ENCODE measurements around the gene FGF1.

The FGF1 gene

DNA sequence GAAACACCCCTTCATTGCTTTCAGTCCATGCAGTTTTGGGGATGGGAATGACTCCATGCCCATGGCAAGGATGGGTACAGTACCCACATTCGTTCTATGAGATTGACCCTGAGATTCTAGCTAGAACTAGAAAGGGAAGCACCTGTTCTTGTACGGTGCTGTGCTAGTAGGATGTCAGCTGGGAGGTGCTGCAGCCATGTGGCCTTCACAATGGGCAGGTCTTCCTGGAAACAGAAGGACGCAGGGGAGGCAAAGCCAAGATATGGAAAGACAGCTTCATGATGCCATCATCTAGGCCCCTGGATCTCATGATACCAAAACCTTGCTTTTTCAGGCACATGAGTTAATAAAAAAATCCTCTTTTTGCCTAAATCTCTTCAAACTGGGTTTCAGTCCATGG is 10.5 kb upstream of the FGF1 start:
- DNase-seq: no peak

DNA sequence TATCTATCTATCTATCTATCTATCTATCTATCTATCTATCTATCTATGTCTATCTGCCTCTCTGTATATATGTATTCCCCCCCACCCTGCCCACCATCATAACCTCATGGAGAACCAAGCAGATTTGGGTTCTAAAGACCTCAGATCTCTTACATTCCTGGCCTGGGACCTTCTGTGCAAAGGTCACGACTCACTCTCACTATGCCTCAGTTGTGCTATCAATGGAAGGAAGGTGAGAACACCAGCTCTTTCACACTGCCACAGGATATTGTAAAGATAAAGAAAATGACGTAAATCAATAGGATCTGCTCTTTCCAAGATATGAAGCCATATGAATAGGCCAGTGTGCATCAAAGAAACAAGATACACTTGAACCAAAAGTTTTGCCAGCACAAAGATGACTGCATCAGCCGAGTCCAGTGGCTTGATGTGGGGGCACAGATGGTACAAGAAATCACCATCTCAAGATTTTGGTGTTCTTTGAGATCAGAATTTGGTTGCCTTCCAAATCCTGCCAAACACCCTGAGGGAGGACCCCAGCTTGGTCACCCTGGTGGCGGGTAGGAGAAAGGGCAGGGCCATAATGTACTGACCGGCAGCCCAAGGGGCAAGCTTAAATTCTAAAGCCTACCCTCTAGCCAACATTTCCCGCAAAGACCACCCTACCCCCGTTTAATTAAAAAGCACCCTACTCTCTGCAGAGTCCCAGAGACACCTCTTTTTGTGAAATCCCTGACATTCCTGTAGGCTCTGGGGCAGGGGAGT is 8.4 kb upstream of the FGF1 start:
- DNase-seq: no peak

DNA sequence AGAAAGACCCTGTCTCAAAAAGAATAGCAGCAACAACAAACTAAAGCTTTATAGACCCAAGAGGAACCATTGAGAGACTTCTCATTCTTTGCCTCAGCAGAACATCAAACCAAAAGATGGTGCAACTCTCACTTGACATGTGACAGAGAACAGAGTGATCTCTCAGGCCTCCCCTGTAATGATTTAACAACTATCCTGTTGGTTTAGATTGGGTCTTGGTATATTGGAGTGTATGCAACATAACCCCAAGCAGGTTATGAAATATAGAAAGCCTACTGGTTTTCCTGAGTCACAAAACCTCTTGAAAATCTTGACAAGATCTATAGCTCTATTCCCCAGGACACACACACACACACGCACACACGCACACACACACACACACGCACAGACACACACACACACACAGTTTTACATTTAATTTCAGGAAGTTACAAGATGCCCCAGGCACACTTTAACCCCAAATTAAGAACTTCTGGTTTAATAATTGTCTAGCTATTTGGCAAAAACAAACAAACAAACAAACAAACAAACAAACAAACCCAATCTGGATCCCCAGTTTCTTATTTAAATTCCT is 6.5 kb upstream of the FGF1 start:
- no peak for DNase-seq

DNA sequence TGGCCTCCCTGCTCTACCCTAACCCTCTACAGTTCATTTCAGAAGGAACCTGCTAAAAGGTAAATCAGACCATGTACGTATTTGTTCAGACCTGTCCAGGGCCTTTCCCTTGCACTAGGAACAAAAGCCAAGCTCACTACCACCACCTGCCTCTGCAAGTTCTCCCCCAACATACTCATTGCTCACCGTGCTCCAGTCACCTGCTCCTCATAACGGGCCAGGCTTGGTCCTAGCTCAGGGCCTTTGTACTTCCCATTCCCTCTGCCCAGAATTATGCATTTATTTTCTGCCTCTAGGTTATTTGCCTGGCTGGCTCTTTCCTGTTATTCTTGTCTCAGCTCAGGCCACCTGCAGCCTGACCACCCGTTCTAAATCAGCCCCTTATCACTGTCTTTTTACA is 4.8 kb upstream of the FGF1 start:
- DNase-seq: no peak

DNA sequence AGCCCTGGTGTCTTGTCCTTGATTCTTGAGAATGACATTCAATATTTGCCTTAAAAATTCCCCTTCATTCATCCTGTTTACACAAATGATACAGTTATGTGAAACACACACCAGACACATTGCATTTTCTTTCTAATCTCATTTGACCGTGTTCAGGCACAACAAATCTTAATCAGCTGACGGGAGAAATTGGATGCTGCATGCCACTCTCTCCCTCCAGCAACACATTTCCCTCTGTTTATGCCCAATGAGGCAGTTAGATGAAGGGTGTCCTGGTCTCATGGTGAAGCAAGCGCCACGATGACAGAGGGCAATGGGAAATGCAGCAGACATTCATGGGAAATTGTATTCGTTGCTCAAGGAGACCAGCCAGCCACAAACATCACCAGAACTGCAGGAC is 3.2 kb upstream of the FGF1 start:
- no peak for DNase-seq

DNA sequence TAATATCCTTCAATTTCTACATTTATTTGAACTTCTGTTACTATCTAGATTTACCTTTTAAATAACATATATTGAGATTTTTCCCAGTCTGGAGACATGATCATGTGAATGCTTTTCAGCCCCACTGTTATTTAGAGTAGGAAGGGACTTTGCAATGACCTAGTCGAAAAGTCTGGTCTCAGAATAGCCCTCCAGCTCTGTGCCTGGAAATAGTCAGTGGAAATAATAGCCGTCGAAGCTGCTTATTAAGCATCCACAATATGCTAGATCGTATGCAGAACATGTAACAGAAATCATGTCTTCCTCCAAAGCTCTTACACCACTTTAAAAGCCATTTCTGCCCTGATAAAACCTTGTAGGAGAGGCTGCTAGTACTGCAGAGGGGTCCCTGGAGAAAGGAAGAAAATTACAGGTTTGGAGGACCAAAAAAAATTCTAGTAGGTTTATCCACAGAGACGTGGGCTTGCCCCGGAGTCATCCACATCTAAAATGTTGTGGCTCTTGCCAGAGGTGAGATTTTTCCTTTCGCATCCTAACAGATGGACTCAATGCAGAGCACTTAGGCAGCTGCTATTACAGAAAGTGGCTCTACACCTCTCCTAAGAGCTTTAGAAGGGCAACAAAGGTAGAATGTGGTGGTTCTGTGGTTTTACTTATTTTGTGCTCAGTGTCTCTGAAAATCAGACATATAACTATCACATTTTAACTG is 2.5 kb upstream of the FGF1 start:
- DNase-seq: no peak

DNA sequence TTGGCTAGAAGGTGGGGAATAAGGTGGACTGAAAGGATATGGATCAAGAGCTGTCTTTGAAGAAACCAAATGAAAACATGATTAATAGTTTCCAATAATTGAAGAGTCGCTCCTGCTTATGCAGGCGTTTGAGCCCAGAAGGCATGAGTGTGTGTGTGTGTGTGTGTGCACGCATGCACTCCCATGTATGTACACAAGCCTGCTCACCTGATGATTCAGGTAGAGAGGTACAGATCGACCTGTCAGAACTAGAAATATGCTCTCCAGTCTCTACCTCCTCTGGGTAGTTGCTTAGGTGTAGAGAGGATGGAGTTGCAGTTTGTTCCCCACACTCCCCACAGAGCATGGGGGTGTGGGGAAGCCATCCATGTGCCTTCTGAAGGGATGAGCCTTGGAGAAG is 1.1 kb upstream of the FGF1 start:
- DNase-seq: no peak

DNA sequence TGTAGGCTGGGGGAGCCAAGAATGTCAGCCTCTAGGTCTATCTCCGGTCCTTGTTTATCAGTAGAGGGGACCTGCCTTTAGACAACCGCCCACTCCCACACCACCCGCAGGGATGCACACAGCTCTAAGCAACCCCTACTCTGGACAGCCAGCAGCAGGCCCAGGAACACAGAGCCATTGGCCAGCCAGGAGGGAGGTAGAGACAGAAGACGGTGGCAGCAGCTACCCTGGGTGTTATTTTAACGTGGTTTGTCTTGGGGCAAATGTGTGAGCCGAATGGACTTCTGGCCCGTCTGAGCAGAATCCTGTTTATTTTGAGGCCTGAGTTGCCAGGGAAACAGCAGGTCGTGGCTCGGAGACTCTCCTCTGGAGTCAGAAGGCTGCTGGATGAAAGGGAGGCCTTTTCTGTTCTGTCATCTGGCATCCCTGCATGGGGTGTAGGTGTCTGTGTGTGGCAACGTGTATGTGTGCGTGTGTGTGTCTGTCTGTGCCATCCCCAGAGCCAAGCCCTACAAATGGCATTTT is 382 bp upstream of the FGF1 start:
- DNase-seq: no peak

DNA sequence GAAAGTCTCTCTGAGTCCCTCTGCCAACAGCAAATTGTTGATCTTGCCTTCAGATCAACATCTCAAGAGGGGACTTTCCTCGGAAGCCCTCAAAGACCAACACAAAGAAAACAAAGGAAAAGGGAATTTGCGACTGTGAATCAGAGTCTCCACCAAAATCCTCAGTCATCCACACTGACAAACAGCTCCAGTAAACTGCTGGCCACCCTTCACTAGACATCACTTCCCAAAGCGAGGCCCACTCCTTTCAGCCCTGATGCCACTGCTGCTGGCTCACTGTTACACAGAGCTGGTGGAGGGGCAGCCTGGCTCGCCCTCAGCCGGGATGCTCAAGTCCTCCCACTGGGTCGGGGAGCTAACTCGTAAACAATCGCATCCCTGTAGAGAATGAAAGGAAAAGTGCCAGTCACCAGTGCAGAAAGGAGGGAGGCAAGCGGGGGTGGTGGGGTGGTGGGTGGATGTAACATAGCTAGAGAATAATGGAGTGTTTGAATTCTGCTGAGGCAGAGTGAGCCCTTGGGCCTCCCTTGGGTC is 1.3 kb downstream of the FGF1 start:
- DNase-seq: no peak

DNA sequence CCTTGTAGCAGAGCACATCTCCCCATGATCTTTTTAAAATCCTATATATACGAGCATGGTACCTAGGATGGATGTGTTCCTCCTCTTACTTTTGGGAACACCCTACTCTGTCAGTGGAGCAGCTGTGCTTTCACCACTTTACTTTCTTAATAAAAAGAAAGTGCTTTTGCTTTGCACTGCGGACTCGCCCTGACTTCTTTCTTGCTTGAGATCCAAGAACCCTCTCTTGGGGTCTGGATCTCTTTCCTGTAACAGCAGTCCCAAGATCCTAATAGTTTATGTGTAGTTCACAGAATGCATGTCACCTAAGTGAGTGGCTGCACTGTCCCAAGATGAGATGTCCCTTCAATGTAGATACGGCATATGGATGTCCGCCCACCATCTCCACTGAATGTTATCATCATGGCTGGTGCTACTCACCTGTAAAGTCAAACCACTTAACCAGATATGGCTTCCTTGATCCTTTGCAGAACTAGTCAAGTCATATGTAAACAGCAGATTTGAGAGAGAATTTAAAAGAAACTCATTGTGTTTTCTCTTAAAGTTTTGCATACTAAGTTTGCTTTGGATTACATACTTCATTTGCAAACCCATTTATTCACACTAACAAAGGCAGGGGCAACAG is 1.9 kb downstream of the FGF1 start:
- DNase-seq: no peak

DNA sequence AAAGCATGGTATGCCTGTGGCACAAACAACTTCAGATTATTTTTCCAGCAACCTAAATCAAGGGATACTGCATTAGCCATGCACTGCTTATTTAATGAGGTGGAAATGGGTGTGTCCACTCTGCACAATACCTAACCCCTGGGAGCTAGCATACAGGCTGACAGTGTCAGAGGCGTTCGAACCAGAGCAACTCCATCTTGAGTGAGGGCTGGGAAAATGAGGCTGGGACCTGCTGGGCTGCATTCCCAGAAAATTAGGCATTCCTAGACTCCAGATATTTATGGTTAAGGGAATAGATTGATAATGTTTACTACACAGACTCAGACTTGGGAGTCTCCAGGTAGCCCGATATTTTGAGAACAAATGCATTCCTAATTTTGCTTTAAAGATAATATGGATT is 2.8 kb downstream of the FGF1 start:
- DNase-seq: no peak

DNA sequence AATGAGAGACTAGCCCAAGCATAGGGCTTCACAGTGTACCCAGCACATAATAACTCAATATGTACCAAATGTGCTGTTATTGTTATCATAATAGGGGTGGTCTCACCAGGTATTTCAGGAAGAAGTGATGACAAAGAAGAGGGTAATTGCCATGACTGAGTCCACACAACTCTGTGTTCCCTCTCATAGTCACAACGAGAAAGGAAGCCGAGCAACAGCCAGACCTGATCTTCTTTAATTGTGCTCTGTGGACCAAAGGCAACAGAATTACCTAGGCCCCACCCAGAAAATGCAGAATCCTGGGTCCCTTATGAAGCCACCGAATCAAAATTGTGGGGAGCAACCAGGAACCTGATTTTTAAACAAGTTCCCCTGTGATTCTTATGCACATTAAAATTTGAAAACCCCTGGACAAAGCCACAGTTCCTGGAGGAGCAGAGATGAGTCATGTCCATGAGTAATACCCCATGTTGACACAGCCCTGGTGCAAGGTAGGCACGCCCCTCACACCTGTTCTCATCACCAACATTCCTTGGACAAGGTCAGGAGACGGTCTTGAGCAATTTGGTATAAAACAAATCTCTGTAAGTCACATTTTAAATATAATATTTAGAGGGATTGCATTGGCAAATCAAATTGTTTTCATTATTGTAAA is 5.2 kb downstream of the FGF1 start:
- DNase-seq: no peak

DNA sequence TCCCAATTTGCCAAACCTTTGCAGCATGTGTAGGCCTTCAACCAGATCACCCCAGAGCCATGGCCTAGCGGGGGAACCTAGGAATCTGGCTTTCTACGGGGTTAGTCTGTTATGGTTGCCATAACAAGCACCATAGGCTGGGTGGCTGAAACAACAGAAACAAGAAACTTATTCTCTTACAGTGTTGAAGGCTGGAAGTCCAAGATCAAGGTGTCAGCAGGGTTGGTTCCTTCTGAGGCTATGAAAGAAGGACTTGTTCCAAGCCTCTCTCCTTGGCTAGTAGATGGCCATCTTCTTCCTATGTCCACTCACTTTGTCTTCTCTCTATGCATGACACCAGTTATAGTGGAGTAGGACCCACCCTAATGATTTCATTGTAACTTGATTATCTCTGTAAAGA is 6.1 kb downstream of the FGF1 start:
- no peak for DNase-seq

DNA sequence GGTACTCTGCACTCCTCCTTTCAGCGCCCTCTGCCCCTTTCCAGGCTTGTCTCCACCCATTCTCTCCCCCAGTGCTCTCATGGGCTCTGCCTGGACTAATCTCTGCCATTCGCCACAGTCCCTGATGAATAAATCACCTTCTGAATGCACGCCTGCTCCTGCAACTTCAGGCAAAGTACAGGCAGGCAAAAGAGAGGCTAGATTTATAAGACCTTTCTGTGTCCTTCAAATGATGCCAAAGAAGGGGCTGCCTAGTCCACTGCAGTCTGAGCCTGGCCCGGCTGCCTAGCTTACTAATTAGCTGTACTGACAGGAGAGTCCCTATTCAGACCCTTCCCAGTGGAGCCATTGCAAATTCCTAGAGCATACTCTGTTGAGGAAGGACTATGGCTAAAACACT is 7.4 kb downstream of the FGF1 start:
- no peak for DNase-seq

DNA sequence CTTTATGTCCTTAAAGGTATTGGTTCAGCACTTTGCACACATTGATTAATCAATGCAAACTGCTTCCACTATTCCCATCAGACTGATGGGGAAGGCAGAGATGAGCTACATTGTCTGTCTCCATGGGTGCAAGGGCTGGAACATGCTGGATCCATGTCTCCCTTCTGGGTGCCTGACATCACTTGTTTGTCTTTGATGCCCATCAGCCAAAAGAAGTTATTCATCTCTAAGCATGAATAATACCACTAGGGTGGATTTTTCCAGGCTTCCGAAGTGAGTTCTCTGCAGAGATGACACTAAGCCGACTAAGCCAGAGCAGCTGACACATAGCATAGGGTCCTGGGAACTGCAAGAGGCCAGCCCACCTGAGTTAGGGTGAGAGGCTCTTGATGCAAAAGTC is 8.7 kb downstream of the FGF1 start:
- no peak for DNase-seq

DNA sequence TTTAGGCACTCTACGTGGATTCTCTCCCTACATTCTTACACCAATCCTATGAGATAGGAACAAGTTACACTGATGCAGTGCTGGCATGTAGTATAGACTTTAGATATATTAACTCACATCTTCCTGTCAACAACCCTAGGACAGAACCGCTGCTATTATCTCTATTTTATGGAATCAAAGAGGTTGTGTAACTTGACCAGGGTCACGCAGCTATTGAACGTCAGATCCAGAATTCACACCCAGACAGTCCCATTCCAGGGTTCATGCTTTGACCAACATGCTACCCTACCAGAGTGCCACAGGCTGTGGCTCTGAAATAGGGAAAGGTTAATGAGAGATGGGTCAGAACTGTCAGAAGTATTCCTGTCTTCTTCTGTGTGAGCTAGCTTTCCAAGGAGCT is 9.6 kb downstream of the FGF1 start:
- no peak for DNase-seq

DNA sequence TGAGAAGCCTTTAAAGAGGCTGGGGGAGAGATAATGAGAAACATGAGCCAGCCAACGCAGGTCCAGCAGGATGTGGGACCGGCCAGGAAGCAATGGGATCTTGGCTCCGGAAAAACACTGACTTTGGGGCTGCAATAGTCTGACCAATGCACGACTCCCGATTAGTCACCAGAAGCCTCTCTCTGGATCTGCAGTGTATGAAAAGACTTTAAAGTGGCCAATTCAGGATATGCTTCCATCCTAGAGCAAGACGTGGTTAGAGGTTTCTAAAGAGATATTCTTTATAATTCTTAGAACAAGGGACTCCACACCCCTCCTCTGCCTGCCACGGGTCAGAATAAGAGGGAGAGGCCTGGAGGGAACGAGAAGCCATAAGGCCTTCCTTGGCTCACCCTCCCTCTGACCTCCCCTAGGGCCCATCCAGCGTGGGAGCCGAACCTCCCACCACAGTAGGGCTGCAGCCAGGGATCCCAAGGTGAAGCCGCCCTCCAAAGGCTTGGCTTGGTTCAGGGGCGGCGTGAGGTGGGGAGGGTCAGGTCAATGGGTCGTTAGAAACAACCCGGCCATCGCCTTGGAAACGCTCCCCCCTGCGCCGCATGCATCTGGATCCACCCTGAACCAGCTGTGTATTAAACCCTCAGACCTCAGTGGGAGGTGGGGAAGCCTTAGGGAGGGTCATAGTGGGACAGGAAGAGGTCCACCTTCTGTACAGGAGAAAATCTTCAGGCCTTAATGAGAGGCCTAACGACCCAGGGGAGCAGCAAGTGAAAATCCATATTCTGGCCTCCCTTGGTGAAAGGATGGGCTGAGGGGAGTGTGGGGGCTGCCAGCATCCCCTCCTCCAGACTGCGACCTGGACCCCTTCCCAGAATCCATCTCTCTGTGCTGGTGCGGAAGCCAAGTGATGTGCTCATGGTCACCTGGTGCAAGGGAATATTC is 11.1 kb downstream of the FGF1 start:
- DNase-seq: no peak

DNA sequence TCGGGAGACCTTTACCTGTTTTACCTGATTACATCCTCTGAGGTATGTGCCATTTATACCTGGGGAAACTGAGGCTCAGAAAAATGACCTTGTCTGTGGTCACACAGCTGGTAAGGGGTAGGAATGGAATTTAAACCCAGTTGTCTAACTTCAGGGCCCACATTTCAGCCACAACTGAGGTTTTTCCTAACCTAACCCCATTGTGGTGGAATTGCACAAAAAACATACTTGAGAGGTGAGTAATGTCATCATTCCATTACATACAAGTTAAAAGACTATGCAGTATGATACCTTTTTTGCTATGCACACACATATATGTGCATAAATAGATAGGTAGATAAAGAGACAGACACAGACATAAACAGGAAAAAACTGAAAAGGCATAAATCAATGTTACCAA is 14.1 kb downstream of the FGF1 start:
- DNase-seq: no peak

DNA sequence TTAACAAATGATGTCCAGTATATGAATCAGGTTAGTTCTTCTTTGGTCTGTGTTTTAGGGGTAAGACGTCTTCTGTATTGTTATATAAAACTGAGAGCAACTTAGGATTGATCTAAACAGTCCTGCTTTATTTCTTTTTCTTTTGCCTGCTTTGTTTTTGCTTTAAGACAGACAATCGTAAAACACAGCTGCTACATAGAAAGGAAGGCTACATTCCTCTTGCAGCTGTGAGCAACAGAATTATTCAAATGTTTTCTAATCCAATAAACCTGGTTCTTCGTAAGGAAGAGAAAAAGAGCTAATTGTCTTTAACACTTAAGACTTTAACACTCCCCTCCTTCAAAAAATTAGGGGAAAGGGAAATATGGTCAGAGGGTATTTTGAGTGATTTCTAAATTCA is 14.6 kb downstream of the FGF1 start:
- no peak for DNase-seq

DNA sequence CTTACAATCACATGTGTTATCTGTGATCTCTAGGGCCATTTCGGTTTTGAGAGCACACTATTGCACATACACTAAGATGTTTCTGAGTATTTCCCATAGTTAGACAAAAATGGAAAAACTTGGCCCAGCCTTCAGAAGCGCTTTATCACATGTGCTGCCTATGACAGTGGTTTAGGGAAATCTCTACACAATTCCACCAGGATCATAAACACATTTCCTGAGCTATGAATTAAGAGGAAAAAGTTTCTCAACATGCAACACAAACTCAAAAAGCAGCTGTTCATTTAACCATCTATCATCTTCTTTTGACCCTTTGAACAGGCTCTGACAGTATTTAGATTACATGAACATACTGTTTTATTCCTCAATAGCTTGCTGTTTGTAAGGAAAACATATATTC is 15.1 kb downstream of the FGF1 start:
- no peak for DNase-seq

DNA sequence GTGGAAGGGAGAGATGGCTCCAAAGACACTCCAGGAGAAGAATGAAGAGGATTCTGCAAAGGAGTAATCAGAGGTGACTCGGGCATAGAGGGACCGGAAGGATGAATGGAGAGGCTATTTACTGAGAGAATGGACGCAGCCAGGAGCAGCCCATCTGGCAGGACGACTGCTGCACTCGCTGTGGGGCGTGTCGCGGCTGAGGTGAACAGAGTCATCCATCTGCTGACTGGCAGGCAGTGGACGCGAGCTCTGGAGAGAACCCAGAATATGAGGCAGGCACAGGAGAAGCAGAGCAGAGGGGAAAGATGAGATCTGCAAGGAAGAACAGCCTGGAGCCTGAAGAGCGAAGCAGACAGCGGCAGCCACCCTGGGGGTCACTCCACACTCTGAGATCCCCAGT is 16.4 kb downstream of the FGF1 start:
- DNase-seq: peak; percentile 39

DNA sequence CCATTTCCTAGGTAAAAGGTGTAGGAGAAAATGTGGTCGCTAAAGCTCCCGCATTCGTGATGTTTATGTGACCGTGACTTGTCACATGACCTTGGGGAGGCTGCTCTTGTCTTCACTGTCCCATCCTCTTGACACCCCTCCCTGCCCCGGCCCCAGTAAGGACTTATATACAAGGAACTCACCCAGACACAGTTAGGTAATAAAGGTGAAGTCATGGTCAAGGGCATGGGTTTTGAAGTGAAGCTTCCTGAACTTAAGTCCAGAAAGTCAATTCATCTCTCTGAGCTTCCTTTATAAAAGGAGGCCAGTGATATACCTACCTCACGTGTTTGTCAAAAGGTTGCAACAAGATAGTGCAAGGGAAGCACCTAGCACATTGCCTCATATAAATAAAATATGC is 17.6 kb downstream of the FGF1 start:
- no peak for DNase-seq

Data from NCI-H1694 (cell line).